NT2/D1 (cell line): ENCODE measurements around the gene ABCC3.

Experiments
- DNase-seq: peaks from one replicate; pipeline ENCODE4 v3.0.0-alpha.2; 2011; ENCODE audit warnings: low read depth, low spot score
- H3K27me3 ChIP-seq: 2 replicates; pipeline ENCODE4 v1.6.0; 2011; ENCODE audit warnings: mild to moderate bottlenecking; ENCODE audit not compliant: insufficient read length, insufficient read depth
- H3K36me3 ChIP-seq: 2 replicates; pipeline ENCODE4 v1.6.1; 2011; ENCODE audit warnings: mild to moderate bottlenecking, low read length, mixed read lengths; ENCODE audit not compliant: insufficient read depth, insufficient read length
- H3K4me1 ChIP-seq: 2 replicates; pipeline ENCODE4 v1.5.1; 2011; ENCODE audit not compliant: insufficient read depth, insufficient read length
- H3K4me3 ChIP-seq: 2 replicates; pipeline ENCODE4 v1.5.1; 2011; ENCODE audit warnings: low read depth; ENCODE audit not compliant: insufficient read length
- H3K9ac ChIP-seq: 2 replicates; pipeline ENCODE4 v1.6.0; 2011; ENCODE audit warnings: low read depth; ENCODE audit not compliant: insufficient read length
- H3K9me3 ChIP-seq: 2 replicates; pipeline ENCODE4 v1.5.1; 2011; ENCODE audit warnings: mild to moderate bottlenecking, low read length; ENCODE audit not compliant: insufficient read depth
- SUZ12 ChIP-seq: IDR thresholded peaks from 2 replicates; pipeline ENCODE4 v1.6.1; 2011; ENCODE audit not compliant: insufficient read length, insufficient read depth; ENCODE audit errors: extremely low read depth
- YY1 ChIP-seq: IDR thresholded peaks from 2 replicates; pipeline ENCODE4 v1.6.1; 2011; ENCODE audit not compliant: insufficient read length, insufficient read depth
- ZNF274 ChIP-seq: IDR thresholded peaks from 2 replicates; pipeline ENCODE4 v1.6.1; 2011; ENCODE audit warnings: mild to moderate bottlenecking, low read depth, low read length

The ABCC3 gene

GRCh38 chr17:50690887-50691549 lies 56.3 kb downstream of the ABCC3 start:
- no peak for TF ChIP-seq ZNF274
- TF ChIP-seq SUZ12, result no peak
- TF ChIP-seq YY1, result no peak
- H3K4me1 ChIP-seq, result peaks cover 29% of the 10 kb centered on the region

DNA sequence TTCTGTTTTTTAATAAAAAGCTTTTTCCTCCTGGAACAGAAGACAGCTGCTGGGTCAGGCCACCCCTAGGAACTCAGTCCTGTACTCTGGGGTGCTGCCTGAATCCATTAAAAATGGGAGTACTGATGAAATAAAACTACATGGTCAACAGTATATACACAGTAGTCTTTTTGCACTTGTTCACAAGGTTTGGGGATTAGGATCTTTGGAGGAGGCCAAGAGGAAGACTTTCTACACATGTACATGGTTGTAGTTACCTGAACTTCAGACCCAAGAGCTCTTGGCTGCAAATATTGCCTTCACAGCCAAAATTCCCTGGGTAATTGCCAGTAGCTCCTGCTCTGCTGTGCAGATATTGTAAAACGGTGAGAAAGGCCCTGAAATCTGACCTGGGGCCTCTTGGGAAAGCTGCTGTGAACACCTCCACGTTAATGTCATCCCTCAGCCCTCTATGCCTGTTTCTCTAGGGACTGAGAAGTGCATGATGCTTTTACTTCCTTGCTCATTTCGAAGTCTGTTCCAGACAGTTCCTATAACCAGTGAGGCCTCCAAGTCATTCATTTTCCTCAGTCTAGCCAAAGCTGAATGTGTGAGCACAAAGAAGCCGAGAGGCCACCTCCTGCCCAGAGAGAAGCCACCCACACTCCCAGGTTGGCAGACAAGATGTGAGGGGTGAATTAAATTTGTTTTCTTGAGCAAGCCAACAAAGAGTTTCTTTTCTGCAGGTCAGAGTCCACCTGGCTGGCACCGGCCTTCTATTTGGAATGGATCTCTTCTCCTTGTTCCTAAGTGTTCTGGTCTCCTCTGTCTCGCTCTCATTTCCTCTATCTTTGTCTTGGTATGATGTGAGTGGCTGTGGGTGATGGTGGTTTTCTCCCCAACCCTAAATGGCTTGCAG lies 57.1 kb downstream of the ABCC3 start:
- no peak overlapping the region for H3K9ac ChIP-seq
- no peaks in the 10 kb centered on the region for H3K27me3 ChIP-seq
- no peak for TF ChIP-seq YY1
- TF ChIP-seq ZNF274, result no peak
- TF ChIP-seq SUZ12, result no peak
- no peak overlapping the region for H3K4me3 ChIP-seq
- DNase-seq, result no peak
- no peaks in the 10 kb centered on the region for H3K9me3 ChIP-seq
- peaks cover 24% of the 10 kb centered on the region for H3K4me1 ChIP-seq
- peaks cover 49% of the 10 kb centered on the region for H3K36me3 ChIP-seq

More at GRCh38 chr17:50690887-50691549, 56.3 kb downstream of the ABCC3 start:
- Histone ChIP-seq H3K4me3 (no peak overlapping the region), H3K36me3 (peaks cover 41% of the 10 kb centered on the region), H3K27me3 (no peaks in the 10 kb centered on the region), H3K9ac (peak overlapping the region; percentile 6), H3K9me3 (no peaks in the 10 kb centered on the region)
- no peak for DNase-seq

DNA sequence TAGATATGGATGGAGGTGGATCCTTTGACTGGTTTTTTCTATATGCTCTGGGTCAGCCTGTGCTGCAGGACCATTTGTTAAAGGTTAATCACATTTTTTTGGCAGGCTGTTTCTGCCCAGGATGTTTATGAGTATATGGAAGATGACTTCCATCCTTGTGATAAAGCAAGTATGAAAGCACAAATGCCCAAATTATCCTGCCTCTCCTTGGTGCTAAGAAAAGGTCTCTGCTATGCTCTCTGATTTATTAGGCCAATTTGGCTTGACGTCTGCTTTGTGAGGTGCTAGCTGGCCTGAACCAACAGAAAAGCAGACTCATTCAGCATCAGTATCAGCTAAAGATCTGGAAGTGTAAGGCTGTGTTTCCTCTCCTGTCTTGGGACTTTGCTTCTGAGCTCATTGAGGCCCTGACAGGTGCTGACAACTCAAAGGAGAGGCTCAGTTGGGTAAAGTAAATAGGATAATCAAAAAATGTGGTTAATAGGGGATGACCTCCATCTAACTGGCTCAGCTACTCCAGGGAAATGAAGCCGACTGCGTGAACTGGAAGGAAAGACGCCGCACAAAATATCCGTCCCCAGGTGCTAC lies 57.9 kb downstream of the ABCC3 start:
- Histone ChIP-seq H3K9ac (no peak overlapping the region), H3K9me3 (no peaks in the 10 kb centered on the region), H3K4me1 (peaks cover 20% of the 10 kb centered on the region), H3K4me3 (no peak overlapping the region), H3K36me3 (peaks cover 57% of the 10 kb centered on the region), H3K27me3 (no peaks in the 10 kb centered on the region)
- TF ChIP-seq YY1 (no peak), SUZ12 (no peak), ZNF274 (no peak)
- no peak for DNase-seq

DNA sequence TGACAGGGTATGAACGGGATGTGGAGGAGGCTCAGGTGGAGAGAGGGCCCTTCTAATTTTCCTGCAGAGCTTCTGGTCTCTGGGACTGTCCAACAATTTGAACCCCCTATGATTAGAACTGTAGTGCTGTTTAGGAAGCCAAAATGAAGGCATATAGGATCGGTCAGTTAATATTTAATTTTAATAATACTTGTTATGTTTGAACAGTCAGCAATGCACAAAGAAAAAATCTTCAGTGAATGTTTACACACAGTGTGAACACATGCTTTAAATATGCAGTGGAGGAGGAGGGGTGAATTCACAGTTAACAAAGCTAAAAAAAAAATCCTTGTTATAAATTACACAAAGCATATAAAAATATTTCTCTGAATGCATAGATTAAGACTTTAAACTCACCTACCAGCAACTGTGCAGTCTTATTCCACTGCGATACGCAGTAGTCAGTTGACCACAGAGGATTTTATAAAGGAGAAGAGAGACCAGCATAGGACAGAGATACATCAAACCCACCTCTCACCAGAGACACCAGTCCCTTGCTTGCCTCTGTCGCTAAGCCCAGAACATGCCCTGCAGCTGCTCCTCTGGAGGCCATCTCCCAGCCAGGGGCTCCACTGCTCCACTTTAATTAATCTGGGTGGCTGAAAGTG lies 58.5 kb downstream of the ABCC3 start:
- peaks cover 62% of the 10 kb centered on the region for H3K36me3 ChIP-seq
- peaks cover 19% of the 10 kb centered on the region for H3K4me1 ChIP-seq

DNA sequence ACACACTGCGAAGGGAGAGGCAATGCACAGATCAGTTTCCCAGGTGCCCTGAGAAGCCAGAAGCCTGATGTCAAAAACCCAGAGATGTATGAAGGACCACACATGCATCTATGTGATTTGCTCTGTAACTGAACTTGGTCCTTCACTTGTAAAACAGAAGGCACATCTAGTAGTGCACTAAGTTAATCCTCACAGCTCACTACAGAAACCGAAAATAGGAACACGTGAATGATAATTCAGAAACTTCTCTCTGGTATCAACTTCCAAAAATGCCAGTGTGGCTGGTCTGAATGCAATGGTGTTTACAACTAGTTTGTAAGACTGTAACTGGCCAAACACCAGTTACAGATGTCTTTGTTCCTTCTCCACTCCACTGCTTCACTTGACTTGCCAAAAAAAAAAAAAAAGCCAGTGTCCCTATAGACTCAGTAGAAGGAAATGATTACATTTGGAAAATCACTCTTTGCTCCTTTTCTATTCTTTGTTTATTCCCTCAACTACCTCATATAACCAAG lies 61.7 kb downstream of the ABCC3 start:
- no peaks in the 10 kb centered on the region for H3K9me3 ChIP-seq
- H3K36me3 ChIP-seq, result peaks cover 89% of the 10 kb centered on the region
- no peaks in the 10 kb centered on the region for H3K27me3 ChIP-seq
- no peak overlapping the region for H3K9ac ChIP-seq
- TF ChIP-seq YY1 (no peak), ZNF274 (no peak)
- no peak overlapping the region for H3K4me3 ChIP-seq
- DNase-seq, result no peak
- no peaks in the 10 kb centered on the region for H3K4me1 ChIP-seq

More for the DNA sequence above, 58.5 kb downstream of the ABCC3 start:
- Histone ChIP-seq H3K9me3 (no peaks in the 10 kb centered on the region), H3K4me3 (no peak overlapping the region), H3K9ac (no peak overlapping the region), H3K27me3 (no peaks in the 10 kb centered on the region)
- TF ChIP-seq YY1 (no peak), SUZ12 (no peak), ZNF274 (no peak)
- no peak for DNase-seq

DNA sequence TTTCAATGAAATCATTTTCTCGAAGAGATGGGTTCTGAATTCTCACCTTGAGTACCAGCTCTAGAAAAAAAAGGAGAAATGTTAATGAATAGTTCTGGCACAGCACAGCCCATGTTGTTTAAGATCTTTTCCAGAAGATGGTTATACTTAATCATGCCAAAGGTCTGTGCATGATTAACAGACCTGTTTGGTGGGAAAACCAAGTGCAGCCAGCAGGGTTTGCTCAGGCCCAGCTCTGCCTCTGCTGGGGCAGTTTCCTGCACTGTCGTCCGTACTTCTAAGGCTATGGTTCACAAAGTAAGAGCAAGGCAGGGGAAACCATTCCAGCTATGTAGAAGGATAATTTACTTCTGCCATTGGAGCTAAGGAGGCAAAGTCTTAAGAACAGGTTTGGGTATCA lies 62.4 kb downstream of the ABCC3 start:
- Histone ChIP-seq H3K9ac (no peak overlapping the region), H3K9me3 (no peaks in the 10 kb centered on the region), H3K4me3 (no peak overlapping the region), H3K27me3 (no peaks in the 10 kb centered on the region), H3K4me1 (no peaks in the 10 kb centered on the region), H3K36me3 (peaks cover 88% of the 10 kb centered on the region)
- no peak for DNase-seq
- no peak for TF ChIP-seq ZNF274
- no peak for TF ChIP-seq YY1
- no peak for TF ChIP-seq SUZ12
